ENCODE results near the gene CDC37. TPM values are rescaled to one million over a fixed set of nuclear protein-coding genes. Genes with fewer than 3 reads are reported as not detected.
A peak's percentile ranks its signal among the peaks of the same experiment; 100 is the strongest.

CDC37 gene
- polyA plus RNA-seq, 10 donors = 104 to 142 (median 124) TPM

GRCh38 chr19:10363789-10364281, 39.5 kb downstream of the CDC37 start:
- no peak for DNase-seq

- DNase-seq = no peak
Observed at GRCh38 chr19:10362259-10362658, 41.1 kb downstream of the CDC37 start.

GRCh38 chr19:10361569-10362011, 41.8 kb downstream of the CDC37 start:
- DNase-seq = no peak

- no peak for DNase-seq
Observed at GRCh38 chr19:10356431-10356830, 46.9 kb downstream of the CDC37 start.

GRCh38 chr19:10353793-10354391, 49.5 kb downstream of the CDC37 start:
- peak in 1 of 3 donors; percentile 39 for DNase-seq

- DNase-seq = peak; percentile 24 to 75 (median 54)
Observed at GRCh38 chr19:10352764-10353671, 50.3 kb downstream of the CDC37 start.

GRCh38 chr19:10346509-10346908, 56.8 kb downstream of the CDC37 start:
- DNase-seq = no peak

GRCh38 chr19:10344780-10345179, 58.6 kb downstream of the CDC37 start:
- no peak for DNase-seq

- DNase-seq = no peak
Observed at GRCh38 chr19:10343495-10343894, 59.8 kb downstream of the CDC37 start.

Other genes starting within 250 kb of the CDC37 start
- 10 to 100 TPM; 56.0 to 95.6 (median 69.8) TPM for gene DNMT1, start 208.6 kb downstream of the CDC37 start, polyA plus RNA-seq (ENCODE audit: insufficient read length in 10 of 10)
- 10 to 100 TPM in 9 of 10 donors, 1 to 10 TPM in 1; 8.9 to 16.5 (median 13.1) TPM for gene S1PR2, start 172.2 kb downstream of the CDC37 start, polyA plus RNA-seq (ENCODE audit: insufficient read length in 10 of 10)
- gene MRPL4, start 151.3 kb downstream of the CDC37 start, polyA plus RNA-seq (ENCODE audit: insufficient read length in 10 of 10) = 10 to 100 TPM; 21.8 to 39.6 (median 30.0) TPM
- 10 to 100 TPM in 2 of 10 donors, 1 to 10 TPM in 8; 5.9 to 11.8 (median 7.3) TPM for gene ICAM1, start 132.4 kb downstream of the CDC37 start, polyA plus RNA-seq (ENCODE audit: insufficient read length in 10 of 10)
- gene ICAM4, start 116.6 kb downstream of the CDC37 start, polyA plus RNA-seq (ENCODE audit: insufficient read length in 10 of 10) = under 1 TPM; 0.21 to 0.82 (median 0.36) TPM
- under 1 TPM in 9 of 10 donors, not detected in 1; 0.07 to 0.28 (median 0.15) TPM for gene ICAM5, start 113.6 kb downstream of the CDC37 start, polyA plus RNA-seq (ENCODE audit: insufficient read length in 10 of 10)
- gene ZGLP1, start 93.7 kb downstream of the CDC37 start, polyA plus RNA-seq (ENCODE audit: insufficient read length in 10 of 10) = 1 to 10 TPM; 1.7 to 6.1 (median 2.9) TPM
- gene FDX2, start 87.5 kb downstream of the CDC37 start, polyA plus RNA-seq (ENCODE audit: insufficient read length in 10 of 10) = 10 to 100 TPM; 10.8 to 18.1 (median 14.8) TPM
- gene RAVER1, start 70.0 kb downstream of the CDC37 start, polyA plus RNA-seq (ENCODE audit: insufficient read length in 10 of 10) = 10 to 100 TPM in 8 of 10 donors, 1 to 10 TPM in 2; 9.4 to 21.1 (median 15.0) TPM
- 10 to 100 TPM in 1 of 10 donors, 1 to 10 TPM in 9; 4.5 to 15.8 (median 6.0) TPM for gene ICAM3, start 63.9 kb downstream of the CDC37 start, polyA plus RNA-seq (ENCODE audit: insufficient read length in 10 of 10)
- 10 to 100 TPM; 49.2 to 99.2 (median 62.8) TPM for gene TYK2, start 23.0 kb downstream of the CDC37 start, polyA plus RNA-seq (ENCODE audit: insufficient read length in 10 of 10)
- gene PDE4A, start 17.0 kb upstream of the CDC37 start, polyA plus RNA-seq (ENCODE audit: insufficient read length in 10 of 10) = 1 to 10 TPM; 2.9 to 4.8 (median 3.9) TPM
- gene KEAP1, start 99.8 kb upstream of the CDC37 start, polyA plus RNA-seq (ENCODE audit: insufficient read length in 10 of 10) = 10 to 100 TPM; 57.9 to 73.5 (median 65.2) TPM
- 1 to 10 TPM in 9 of 10 donors, under 1 TPM in 1; 0.95 to 2.9 (median 1.2) TPM for gene S1PR5, start 113.9 kb upstream of the CDC37 start, polyA plus RNA-seq (ENCODE audit: insufficient read length in 10 of 10)
- gene ATG4D, start 140.4 kb upstream of the CDC37 start, polyA plus RNA-seq (ENCODE audit: insufficient read length in 10 of 10) = 10 to 100 TPM; 15.1 to 25.3 (median 20.6) TPM
- gene KRI1, start 162.5 kb upstream of the CDC37 start, polyA plus RNA-seq (ENCODE audit: insufficient read length in 10 of 10) = 10 to 100 TPM; 15.6 to 27.9 (median 22.0) TPM
- gene CDKN2D, start 165.4 kb upstream of the CDC37 start, polyA plus RNA-seq (ENCODE audit: insufficient read length in 10 of 10) = 10 to 100 TPM; 13.6 to 22.3 (median 15.5) TPM
- gene AP1M2, start 183.8 kb upstream of the CDC37 start, polyA plus RNA-seq (ENCODE audit: insufficient read length in 10 of 10) = 1 to 10 TPM in 2 of 10 donors, under 1 TPM in 4, not detected in 4; 0.23 to 2.9 (median 0.43) TPM
- gene SLC44A2, start 222.0 kb upstream of the CDC37 start, polyA plus RNA-seq (ENCODE audit: insufficient read length in 10 of 10) = 100 to 1,000 TPM; 112 to 146 (median 132) TPM

Measured in muscle of back (tissue), 11 donors.